ENCODE measurements around the gene HOXC12. TPM values are rescaled to one million over a fixed set of nuclear protein-coding genes. Genes with fewer than 3 reads are reported as not detected.

Gene HOXC12
- polyA plus RNA-seq, 1 of the 3 experiments (the other 2 are of a cell fraction), result not detected

GRCh38 chr12:53975479-53976152 lies 20.9 kb downstream of the HOXC12 start:
- H3K27me3 ChIP-seq (ENCODE audit: insufficient read depth), result peaks cover 98% of the 10 kb centered on the region
- no peak overlapping the region for H3K9ac ChIP-seq
- H3K4me1 ChIP-seq (ENCODE audit: control insufficient read depth in 1 of 2, insufficient read depth in 2 of 2, low read depth in 1 of 2, low read length in 1 of 2), result peaks cover 0 to 2% of the 10 kb centered on the region in 2 experiments; a peak in 2 of 4 replicates
- no peak overlapping the region for H2AFZ ChIP-seq (ENCODE audit: low read depth)
- 0 out of 2 replicates have a peak overlapping the region, but pooled peaks have one; percentile 56 for H3K4me2 ChIP-seq
- ChIA-PET POLR2A (no interaction called here), CTCF (interaction anchor here (0.8 to 12.7 kb wide), 6 partner anchors 9 to 238 kb away, joined by 3 to 134 read pairs (median 4); partner anchors contain the start of genes HOXC10 and HOXC9)
- H3K9me3 ChIP-seq, result no peaks in the 10 kb centered on the region
- no peak overlapping the region for H3K27ac ChIP-seq (ENCODE audit: low read depth in 2 of 2, low read length in 1 of 2)
- H3K36me3 ChIP-seq (replicated peaks in 1 of 2; ENCODE audit: control insufficient read depth in 1 of 2, insufficient read depth in 2 of 2, low read length in 1 of 2), result no peaks in the 10 kb centered on the region
- DNase-seq, result no peak
- H3K4me3 ChIP-seq (ENCODE audit: low read depth in 2 of 2, low read length in 1 of 2), result no peak overlapping the region
- 0 out of 2 replicates have a peak, but pooled peaks cover 2% of the 10 kb centered on the region for H4K20me1 ChIP-seq (ENCODE audit: insufficient read depth)
- H3K79me2 ChIP-seq (ENCODE audit: insufficient read depth), result no peaks in the 10 kb centered on the region
- no peak for TF ChIP-seq NFIC (IDR thresholded peaks at IDR 0.05; ENCODE audit: borderline replicate concordance)
- no peak for TF ChIP-seq RXRA (IDR thresholded peaks at IDR 0.05; ENCODE audit: borderline replicate concordance, low read depth)
- no peak for TF ChIP-seq ELF1 (IDR thresholded peaks at IDR 0.05)
- no peak for TF ChIP-seq CHD2 (IDR thresholded peaks at IDR 0.05; ENCODE audit: low read length, partially characterized antibody)
- TF ChIP-seq TAF1 (IDR thresholded peaks at IDR 0.05; ENCODE audit: borderline replicate concordance, low read depth, low read length), result no peak
- no peak for TF ChIP-seq PBX3 (IDR thresholded peaks at IDR 0.05)
- no peak for TF ChIP-seq FOSL2 (IDR thresholded peaks at IDR 0.05; ENCODE audit: borderline replicate concordance, low read depth)
- no peak for TF ChIP-seq FOXM1 (IDR thresholded peaks at IDR 0.05; ENCODE audit: low read depth)
- TF ChIP-seq EZH2phosphoT487 (IDR thresholded peaks at IDR 0.05; ENCODE audit: borderline replicate concordance, low read depth), result no peak
- TF ChIP-seq EP300 (IDR thresholded peaks at IDR 0.05; ENCODE audit: borderline replicate concordance in 1 of 2, low read depth in 1 of 2, low read length in 1 of 2), result no peak
- no peak for TF ChIP-seq TCF12 (IDR thresholded peaks at IDR 0.05)
- no peak for TF ChIP-seq JUND (IDR thresholded peaks at IDR 0.05)
- no peak for TF ChIP-seq SIN3A (IDR thresholded peaks at IDR 0.05; ENCODE audit: borderline replicate concordance, low read depth, low read length)
- no peak for TF ChIP-seq SMC3 (IDR thresholded peaks at IDR 0.05; ENCODE audit: low read depth, low read length)
- no peak for TF ChIP-seq TEAD4 (IDR thresholded peaks at IDR 0.05; ENCODE audit: borderline replicate concordance, insufficient read depth)
- peaks cover 3% of the 10 kb centered on the region for H3F3A ChIP-seq (replicated peaks; ENCODE audit: insufficient read depth)
- WGBS (ENCODE audit: low lambda C conversion rate), result 32% methylated on average over 30 of the region's 31 CpGs
- no peaks in the 10 kb centered on the region for H3K9me2 ChIP-seq

DNA sequence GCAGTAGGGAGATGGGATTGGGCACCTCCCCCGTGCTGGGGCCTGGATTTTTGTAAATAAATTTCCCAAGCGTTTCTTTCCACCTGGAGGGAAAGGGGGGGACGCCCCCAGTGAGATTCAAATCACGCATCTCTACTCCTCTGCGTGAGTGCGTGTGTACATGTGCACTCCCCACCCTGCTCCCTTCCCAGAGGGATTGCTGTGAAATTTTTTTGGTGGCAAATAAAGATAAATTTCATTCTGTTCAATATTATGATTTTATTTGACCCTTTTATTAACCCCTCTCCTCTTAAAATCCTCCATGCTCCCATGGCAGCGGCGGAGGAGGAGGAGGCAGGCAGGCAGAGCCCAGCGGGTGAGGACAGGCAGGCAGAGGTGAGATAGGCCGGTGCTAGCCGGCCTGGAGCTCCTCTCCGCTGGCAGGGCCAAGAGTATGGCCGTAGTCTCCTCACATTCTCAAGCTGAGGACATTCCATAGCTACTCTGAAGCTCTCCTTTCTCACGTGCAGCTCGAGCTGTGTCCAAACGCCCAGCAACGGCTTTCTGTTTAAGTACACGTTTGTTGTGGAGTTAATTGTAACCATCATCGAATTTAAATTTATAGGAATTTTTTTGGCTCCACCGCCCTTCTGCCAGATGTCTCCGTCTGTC lies 21.6 kb downstream of the HOXC12 start:
- 0 out of 2 replicates have a peak, but pooled peaks cover 2% of the 10 kb centered on the region for H4K20me1 ChIP-seq (ENCODE audit: insufficient read depth)
- no peaks in the 10 kb centered on the region for H3K79me2 ChIP-seq (ENCODE audit: insufficient read depth)
- no peak overlapping the region for H3K9ac ChIP-seq
- CTCF ChIA-PET, result interaction anchor here (0.8 to 12.7 kb wide), 6 partner anchors 10 to 238 kb away, joined by 3 to 134 read pairs (median 4); partner anchors contain the start of genes HOXC10 and HOXC9
- peaks cover 0 to 2% of the 10 kb centered on the region in 2 experiments; a peak in 2 of 4 replicates for H3K4me1 ChIP-seq (ENCODE audit: control insufficient read depth in 1 of 2, insufficient read depth in 2 of 2, low read depth in 1 of 2, low read length in 1 of 2)
- H3K36me3 ChIP-seq (replicated peaks in 1 of 2; ENCODE audit: control insufficient read depth in 1 of 2, insufficient read depth in 2 of 2, low read length in 1 of 2), result no peaks in the 10 kb centered on the region
- peaks cover 98% of the 10 kb centered on the region for H3K27me3 ChIP-seq (ENCODE audit: insufficient read depth)
- DNase-seq, result no peak
- H3F3A ChIP-seq (replicated peaks; ENCODE audit: insufficient read depth), result peaks cover 3% of the 10 kb centered on the region
- no peaks in the 10 kb centered on the region for H3K9me3 ChIP-seq
- H3K4me2 ChIP-seq, result no peak overlapping the region
- H2AFZ ChIP-seq (ENCODE audit: low read depth), result no peak overlapping the region
- TF ChIP-seq GABPA (IDR thresholded peaks at IDR 0.05; ENCODE audit: low read depth) (no peak), EZH2phosphoT487 (IDR thresholded peaks at IDR 0.05; ENCODE audit: borderline replicate concordance, low read depth) (0 out of 2 replicates have a peak, but pooled peaks have one; percentile 12)
- 22% methylated on average over 17 of the region's 21 CpGs for WGBS (ENCODE audit: low lambda C conversion rate)
- H3K9me2 ChIP-seq, result no peaks in the 10 kb centered on the region
- no peak overlapping the region for H3K4me3 ChIP-seq (ENCODE audit: low read depth in 2 of 2, low read length in 1 of 2)
- POLR2A ChIA-PET, result interaction anchor here (0.6 kb wide), 1 partner anchor 78 kb away, joined by 3 read pairs; no protein-coding TSS in a partner anchor
- no peak overlapping the region for H3K27ac ChIP-seq (ENCODE audit: low read depth in 2 of 2, low read length in 1 of 2)
